MCF 10A (cell line): ENCODE results near the gene MRPS27. TPM values are rescaled to one million over a fixed set of nuclear protein-coding genes. Genes with fewer than 3 reads are reported as not detected.
"Not testable (repeated sequence)": the region's sequence is repeated elsewhere in the genome, so short reads cannot be mapped to it uniquely, and the experiment has no call there.

Experiments used
- BruUV-seq: library from RNA; stranded (reverse); fragments of 400-500 nt; replicated peaks from 2 replicates; lab custom pipeline; 2021; lab: Mats Ljungman, UMichigan
- CTCF ChIA-PET: fragments of 300-600 bp; sonication (Branson Sonifier 250); formaldehyde crosslinking; extraction: SDS; loops from one replicate; lab custom pipeline; 2021; ENCODE audit warnings: antibody characterized with exemption, inconsistent platforms; lab: Yijun Ruan, JAX
- POLR2A ChIA-PET: fragments of 300-600, 350-650 bp; sonication (Branson Sonifier 250); formaldehyde crosslinking; extraction: SDS; loops from one replicate; lab custom pipeline; 2020; ENCODE audit warnings: antibody characterized with exemption, inconsistent platforms; lab: Yijun Ruan, JAX
- DNase-seq: peaks from one replicate; pipeline ENCODE4 v3.0.0-alpha.2; 2018; ENCODE audit not compliant: unreplicated experiment
- H3K27ac Mint-ChIP-seq: one replicate; pipeline ENCODE4 v1.8.0; 2022; ENCODE audit warnings: mild to moderate bottlenecking, low read depth, mixed read lengths; ENCODE audit not compliant: unreplicated experiment
- H3K27me3 Mint-ChIP-seq: one replicate; pipeline ENCODE4 v1.8.0; 2022; ENCODE audit warnings: mixed read lengths; ENCODE audit not compliant: insufficient read depth, unreplicated experiment
- H3K36me3 Mint-ChIP-seq: one replicate; pipeline ENCODE4 v1.8.0; 2022; ENCODE audit warnings: mild to moderate bottlenecking, moderate library complexity, mixed read lengths; ENCODE audit not compliant: insufficient read depth, unreplicated experiment
- H3K4me1 Mint-ChIP-seq: one replicate; pipeline ENCODE4 v1.8.0; 2022; ENCODE audit warnings: mixed read lengths; ENCODE audit not compliant: insufficient read depth, unreplicated experiment
- H3K4me3 Mint-ChIP-seq: one replicate; pipeline ENCODE4 v1.8.0; 2022; ENCODE audit warnings: mild to moderate bottlenecking, moderate library complexity, mixed read lengths; ENCODE audit not compliant: unreplicated experiment
- H3K9me3 Mint-ChIP-seq: one replicate; pipeline ENCODE4 v1.8.0; 2022; ENCODE audit warnings: mixed read lengths; ENCODE audit not compliant: unreplicated experiment
- intact Hi-C: fragments of 100-400 bp; cut with micrococcal nuclease; formaldehyde crosslinking; loops from 2 replicates; pipeline ENCODE4 v1.14.1; 2022
- total RNA-seq: library from RNA; stranded (reverse); gene quantifications from 2 replicates; pipeline ENCODE4 v1.2.3, GENCODE V29; 2022
- TF ChIP-seq, protein P1 (sequence below): fragments of 200-600 bp; IDR thresholded peaks from one replicate; pipeline ENCODE4 v1.8.0; 2022; ENCODE audit warnings: antibody characterized with exemption, mild to moderate bottlenecking; ENCODE audit not compliant: unreplicated experiment

The MRPS27 gene
- total RNA-seq, 1 experiment from 2014 or later, result 68.5 TPM

DNA sequence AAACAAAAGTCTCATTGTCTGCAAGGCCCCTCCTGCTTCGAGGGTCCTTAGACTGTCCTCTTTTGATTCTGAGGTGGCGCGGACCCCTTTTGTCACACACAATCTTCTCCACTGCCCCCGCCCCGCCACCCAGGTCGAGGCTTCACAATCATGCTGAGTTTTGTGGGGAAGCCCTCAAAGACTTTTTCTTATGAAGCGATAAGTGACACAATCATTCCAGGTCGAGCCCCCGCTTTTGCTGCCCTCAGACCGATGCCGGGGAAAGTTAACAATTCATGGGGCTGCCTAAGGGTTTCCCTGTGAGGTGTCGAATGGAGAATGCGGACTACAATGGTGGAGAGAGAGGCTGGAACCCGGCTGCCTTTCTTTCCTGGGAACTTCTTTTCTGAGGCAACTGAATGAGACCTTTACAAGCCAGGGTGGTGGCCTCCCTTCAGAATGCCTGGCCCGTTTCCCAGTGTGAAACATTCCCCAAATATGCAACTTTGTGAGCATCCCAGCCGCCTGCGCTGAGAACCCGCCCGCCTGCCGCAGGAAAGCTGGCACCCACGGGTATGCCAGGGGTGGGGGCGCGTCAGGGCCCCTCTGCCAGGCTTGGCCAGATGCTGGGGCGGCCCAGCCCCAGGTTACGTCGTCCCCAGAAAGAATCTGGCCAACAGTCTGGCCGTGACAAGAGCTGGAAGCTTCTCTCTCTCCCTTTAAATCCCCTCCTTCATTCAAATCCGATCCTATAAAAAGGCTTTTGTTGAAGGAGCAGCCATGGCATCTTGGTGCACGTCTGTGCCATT lies 140.8 kb downstream of the MRPS27 start:
- CTCF ChIA-PET, result interaction anchor here (1.2 kb wide), 1 partner anchor 13 kb away, joined by 4 read pairs; no protein-coding TSS in a partner anchor
- peak; percentile 87 for DNase-seq
- TF ChIP-seq, protein P1, sequence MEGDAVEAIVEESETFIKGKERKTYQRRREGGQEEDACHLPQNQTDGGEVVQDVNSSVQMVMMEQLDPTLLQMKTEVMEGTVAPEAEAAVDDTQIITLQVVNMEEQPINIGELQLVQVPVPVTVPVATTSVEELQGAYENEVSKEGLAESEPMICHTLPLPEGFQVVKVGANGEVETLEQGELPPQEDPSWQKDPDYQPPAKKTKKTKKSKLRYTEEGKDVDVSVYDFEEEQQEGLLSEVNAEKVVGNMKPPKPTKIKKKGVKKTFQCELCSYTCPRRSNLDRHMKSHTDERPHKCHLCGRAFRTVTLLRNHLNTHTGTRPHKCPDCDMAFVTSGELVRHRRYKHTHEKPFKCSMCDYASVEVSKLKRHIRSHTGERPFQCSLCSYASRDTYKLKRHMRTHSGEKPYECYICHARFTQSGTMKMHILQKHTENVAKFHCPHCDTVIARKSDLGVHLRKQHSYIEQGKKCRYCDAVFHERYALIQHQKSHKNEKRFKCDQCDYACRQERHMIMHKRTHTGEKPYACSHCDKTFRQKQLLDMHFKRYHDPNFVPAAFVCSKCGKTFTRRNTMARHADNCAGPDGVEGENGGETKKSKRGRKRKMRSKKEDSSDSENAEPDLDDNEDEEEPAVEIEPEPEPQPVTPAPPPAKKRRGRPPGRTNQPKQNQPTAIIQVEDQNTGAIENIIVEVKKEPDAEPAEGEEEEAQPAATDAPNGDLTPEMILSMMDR, result no peak
- H3K4me3 Mint-ChIP-seq, result peak overlapping the region; percentile 59
- intact Hi-C loops, result no loop called here
- peak overlapping the region; percentile 63 for H3K27ac Mint-ChIP-seq
- no peaks in the 10 kb centered on the region for H3K27me3 Mint-ChIP-seq
- H3K4me1 Mint-ChIP-seq, result peaks cover 19% of the 10 kb centered on the region
- no peaks in the 10 kb centered on the region for H3K9me3 Mint-ChIP-seq
- POLR2A ChIA-PET, result interaction anchor here (1.3 to 1.6 kb wide), 2 partner anchors 9 to 12 kb away, joined by 3 to 5 read pairs; no protein-coding TSS in a partner anchor
- BruUV-seq, result no TSS peak
- H3K36me3 Mint-ChIP-seq, result no peaks in the 10 kb centered on the region

DNA sequence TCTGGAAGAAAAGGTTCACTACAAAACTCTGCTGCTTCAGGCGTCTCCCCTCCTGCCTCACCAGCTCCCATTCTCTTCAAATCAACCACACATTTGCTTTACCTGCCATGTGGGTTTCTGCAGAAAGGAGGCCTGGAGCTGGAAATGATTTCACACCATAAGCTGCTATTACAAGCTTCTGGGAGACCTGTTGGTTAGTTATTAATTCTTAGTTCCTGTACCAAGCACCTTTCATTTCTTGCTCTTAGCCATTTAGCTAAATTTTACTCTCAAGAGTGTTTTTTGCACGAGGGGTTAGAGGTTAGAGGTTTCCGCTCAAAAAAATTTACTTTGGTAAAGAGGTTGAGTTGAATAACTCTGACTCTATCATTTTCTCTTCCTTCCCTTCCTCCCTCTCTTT lies 142.5 kb downstream of the MRPS27 start:
- no peaks in the 10 kb centered on the region for H3K9me3 Mint-ChIP-seq
- TF ChIP-seq, protein P1, result no peak
- no peaks in the 10 kb centered on the region for H3K36me3 Mint-ChIP-seq
- no peak for DNase-seq
- no peaks in the 10 kb centered on the region for H3K27me3 Mint-ChIP-seq
- no peak overlapping the region for H3K27ac Mint-ChIP-seq
- H3K4me1 Mint-ChIP-seq, result peaks cover 19% of the 10 kb centered on the region
- ChIA-PET POLR2A (interaction anchor here (0.6 to 0.7 kb wide), 3 partner anchors 10 to 12 kb away, joined by 3 to 4 read pairs (median 3); no protein-coding TSS in a partner anchor), CTCF (no interaction called here)
- no TSS peak for BruUV-seq
- H3K4me3 Mint-ChIP-seq, result no peak overlapping the region
- intact Hi-C loops, result no loop called here

DNA sequence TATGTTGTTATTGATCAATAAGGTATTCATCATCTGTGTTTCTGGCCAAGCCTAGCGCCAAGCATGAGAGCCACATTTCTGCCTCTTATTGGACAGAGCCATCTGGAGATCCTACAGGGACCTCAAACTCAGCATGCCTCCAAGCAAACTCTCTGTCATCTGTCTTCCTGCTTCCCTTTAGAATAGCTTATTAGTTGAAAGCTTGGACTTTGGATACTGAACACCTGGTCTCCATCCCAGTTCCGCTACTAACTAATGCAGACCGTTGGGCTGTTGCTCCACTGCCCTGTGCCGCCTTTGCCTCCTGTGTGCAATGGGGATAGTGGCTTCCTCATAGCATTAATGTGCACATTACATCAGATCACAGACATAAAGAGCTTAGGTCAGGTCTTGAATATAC lies 147.3 kb downstream of the MRPS27 start:
- no peak for DNase-seq
- POLR2A ChIA-PET, result interaction anchor here (0.8 kb wide), 1 partner anchor 44 kb away, joined by 3 read pairs; no protein-coding TSS in a partner anchor
- intact Hi-C loops, result no loop called here
- Mint-ChIP-seq H3K4me1 (no peaks in the 10 kb centered on the region), H3K4me3 (no peak overlapping the region), H3K36me3 (no peaks in the 10 kb centered on the region), H3K27me3 (no peaks in the 10 kb centered on the region), H3K9me3 (no peaks in the 10 kb centered on the region), H3K27ac (no peak overlapping the region)
- TF ChIP-seq, protein P1, result no peak
- no TSS peak for BruUV-seq
- CTCF ChIA-PET, result interaction anchor here (0.6 to 1.0 kb wide), 2 partner anchors 54 to 109 kb away, joined by 3 read pairs; no protein-coding TSS in a partner anchor

DNA sequence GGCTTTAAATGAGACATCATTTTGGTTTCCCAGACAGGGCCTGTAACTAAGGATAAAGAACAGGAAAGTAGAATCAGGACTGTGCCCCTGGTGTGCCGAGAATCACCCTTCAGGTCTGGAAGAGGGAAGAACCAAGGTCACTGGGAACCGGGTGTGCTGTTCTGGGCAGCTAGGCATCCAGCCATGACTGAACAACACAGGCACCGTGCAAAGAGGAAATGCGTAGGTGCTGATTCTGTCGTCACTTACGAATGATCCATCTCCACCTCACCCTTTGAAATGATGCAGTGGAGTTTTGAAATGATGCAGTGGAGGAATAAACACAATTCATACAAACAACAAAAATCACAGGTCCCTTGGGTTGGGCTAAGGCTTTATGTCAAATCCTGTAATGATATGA lies 148.4 kb downstream of the MRPS27 start:
- H3K9me3 Mint-ChIP-seq, result no peaks in the 10 kb centered on the region
- no TSS peak for BruUV-seq
- CTCF ChIA-PET, result interaction anchor here (0.6 kb wide), 1 partner anchor 413 kb away, joined by 3 read pairs; no protein-coding TSS in a partner anchor
- H3K4me1 Mint-ChIP-seq, result peaks cover 5% of the 10 kb centered on the region
- no peak overlapping the region for H3K4me3 Mint-ChIP-seq
- no peaks in the 10 kb centered on the region for H3K36me3 Mint-ChIP-seq
- POLR2A ChIA-PET, result interaction anchor here (0.5 to 0.7 kb wide), 2 partner anchors 26 to 159 kb away, joined by 3 read pairs; no protein-coding TSS in a partner anchor
- intact Hi-C loops, result no loop called here
- H3K27ac Mint-ChIP-seq, result no peak overlapping the region
- no peak for DNase-seq
- TF ChIP-seq, protein P1, result no peak
- H3K27me3 Mint-ChIP-seq, result no peaks in the 10 kb centered on the region

DNA sequence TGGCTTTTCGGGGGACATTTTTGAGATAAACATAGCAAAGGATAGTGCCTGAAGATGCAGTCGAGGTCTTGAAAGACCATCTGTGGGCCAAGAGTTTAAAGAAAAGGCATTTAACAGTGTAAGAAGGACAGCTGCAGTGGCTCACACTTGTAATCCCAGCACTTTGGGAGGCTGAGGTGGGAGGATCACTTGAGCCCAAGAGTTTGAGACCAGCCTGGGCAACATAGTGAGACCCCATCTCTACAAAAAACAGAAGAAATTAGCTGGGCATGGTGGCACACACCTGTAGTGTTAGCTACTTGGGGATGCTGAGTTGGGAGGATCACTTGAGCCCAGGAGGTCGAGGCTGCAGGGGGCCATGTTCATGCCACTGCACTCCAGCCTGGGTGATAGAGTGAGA lies 148.9 kb downstream of the MRPS27 start:
- BruUV-seq, H3K36me3 Mint-ChIP-seq, H3K27ac Mint-ChIP-seq, CTCF ChIA-PET, intact Hi-C loops, H3K9me3 Mint-ChIP-seq, DNase-seq, H3K27me3 Mint-ChIP-seq, H3K4me3 Mint-ChIP-seq: not testable (repeated sequence)
- H3K4me1 Mint-ChIP-seq, result peaks cover 10% of the 10 kb centered on the region
- POLR2A ChIA-PET, result interaction anchor here (0.5 kb wide), 1 partner anchor 158 kb away, joined by 3 read pairs; no protein-coding TSS in a partner anchor
